Stimulated activated CD8-positive, alpha-beta memory T cell treated with anti-CD3 and anti-CD28 coated beads, Interleukin-15, amount 100 ng/mL, for 1 hour (primary cell): ENCODE data around the gene APOBEC3B.
"Not testable (repeated sequence)": the region's sequence is repeated elsewhere in the genome, so short reads cannot be mapped to it uniquely, and the experiment has no call there.

Experiments used
- DNase-seq: peaks from one replicate; pipeline ENCODE4 v3.0.0-alpha.2; 2020; ENCODE audit warnings: low read depth

APOBEC3B gene

GRCh38 chr22:38951734-38952133, 30.4 kb upstream of the APOBEC3B start:
- DNase-seq: no peak

GRCh38 chr22:38952281-38952993, 29.7 kb upstream of the APOBEC3B start:
- DNase-seq: no peak

- DNase-seq: no peak
Measured at GRCh38 chr22:38953091-38953490, 29.1 kb upstream of the APOBEC3B start.

- DNase-seq: no peak
Measured at GRCh38 chr22:38953577-38954413, 28.4 kb upstream of the APOBEC3B start.

- DNase-seq: no peak
Measured at GRCh38 chr22:38954414-38955043, 27.6 kb upstream of the APOBEC3B start.

GRCh38 chr22:38955250-38955905, 26.8 kb upstream of the APOBEC3B start:
- no peak for DNase-seq

GRCh38 chr22:38955926-38956325, 26.2 kb upstream of the APOBEC3B start:
- no peak for DNase-seq

GRCh38 chr22:38956551-38956950, 25.6 kb upstream of the APOBEC3B start:
- DNase-seq: no peak

- no peak for DNase-seq
Measured at GRCh38 chr22:38957046-38957770, 24.9 kb upstream of the APOBEC3B start, which contains the start of gene APOBEC3A. APOBEC3A (plus strand) TSS chr22:38957609; CDS start chr22:38957692, 83 bp downstream.

GRCh38 chr22:38957808-38958650, 24.1 kb upstream of the APOBEC3B start:
- no peak for DNase-seq

GRCh38 chr22:38958651-38958943, 23.6 kb upstream of the APOBEC3B start:
- not testable (repeated sequence) for DNase-seq

- DNase-seq: no peak
Measured at GRCh38 chr22:38959590-38959989, 22.6 kb upstream of the APOBEC3B start.

- not testable (repeated sequence) for DNase-seq
Measured at GRCh38 chr22:38960673-38961072, 21.5 kb upstream of the APOBEC3B start.

GRCh38 chr22:38963291-38963738, 18.8 kb upstream of the APOBEC3B start:
- DNase-seq: not testable (repeated sequence)

- DNase-seq: no peak
Measured at GRCh38 chr22:38963872-38964271, 18.3 kb upstream of the APOBEC3B start.

GRCh38 chr22:38964306-38964705, 17.8 kb upstream of the APOBEC3B start:
- no peak for DNase-seq

- DNase-seq: no peak
Measured at GRCh38 chr22:38964989-38965388, 17.2 kb upstream of the APOBEC3B start.

- DNase-seq: no peak
Measured at GRCh38 chr22:38965614-38966379, 16.4 kb upstream of the APOBEC3B start.

GRCh38 chr22:38966380-38966702, 15.8 kb upstream of the APOBEC3B start:
- DNase-seq: no peak

GRCh38 chr22:38966942-38967341, 15.2 kb upstream of the APOBEC3B start:
- DNase-seq: no peak
